Nephron progenitor cell (in vitro differentiated cells): ENCODE measurements around the gene DKK3.
A peak's percentile ranks its signal among the peaks of the same experiment; 100 is the strongest.
"Not testable (repeated sequence)": the region's sequence is repeated elsewhere in the genome, so short reads cannot be mapped to it uniquely, and the experiment has no call there.

ENCODE experiments used
- DNase-seq: peaks from one replicate; pipeline ENCODE4 v3.0.0; 2021
- H3K27ac Mint-ChIP-seq: 2 replicates; pipeline ENCODE4 v1.8.0; 2021; ENCODE audit warnings: mild to moderate bottlenecking, moderate library complexity, mixed read lengths
- H3K27me3 Mint-ChIP-seq: 2 replicates; pipeline ENCODE4 v1.8.0; 2021; ENCODE audit warnings: mild to moderate bottlenecking, low read depth, mixed read lengths; ENCODE audit not compliant: poor library complexity
- H3K36me3 Mint-ChIP-seq: 2 replicates; pipeline ENCODE4 v1.8.0; 2021; ENCODE audit warnings: low read depth, mixed read lengths
- H3K4me1 Mint-ChIP-seq: 2 replicates; pipeline ENCODE4 v1.8.0; 2021; ENCODE audit warnings: mixed read lengths
- H3K4me3 Mint-ChIP-seq: 2 replicates; pipeline ENCODE4 v1.8.0; 2021; ENCODE audit warnings: mild to moderate bottlenecking, moderate library complexity, mixed read lengths
- H3K9me3 Mint-ChIP-seq: 2 replicates; pipeline ENCODE4 v1.8.0; 2021; ENCODE audit warnings: mild to moderate bottlenecking, moderate library complexity, mixed read lengths
- TF ChIP-seq, protein P1 (sequence below): fragments of 200-600 bp; sonication (generic); IDR thresholded peaks from 2 replicates; pipeline ENCODE4 v1.5.0; 2021; ENCODE audit warnings: antibody characterized with exemption

The DKK3 gene

DNA sequence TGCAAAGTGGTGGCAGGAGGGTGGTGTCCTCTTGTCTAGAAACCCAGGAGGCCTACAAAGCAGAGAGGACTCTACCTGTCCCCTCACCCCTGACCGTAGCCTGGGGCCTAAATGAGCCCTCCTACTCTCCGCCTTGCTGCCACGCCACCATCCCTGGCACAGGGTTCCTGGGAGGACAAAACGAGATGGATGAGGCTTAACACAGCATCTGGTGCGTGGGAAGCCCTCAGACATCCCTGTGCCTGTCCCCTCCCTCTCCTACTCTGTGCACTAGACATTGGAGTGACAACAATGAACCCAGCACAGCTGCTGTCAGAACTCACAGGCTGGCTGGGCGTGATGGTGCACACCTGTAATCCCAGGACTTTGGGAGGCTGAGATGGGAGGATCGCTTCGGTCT, 36.4 kb upstream of the DKK3 start:
- H3K9me3 Mint-ChIP-seq = peaks cover 10% of the 10 kb centered on the region
- H3K27ac Mint-ChIP-seq = no peak overlapping the region
- no peak overlapping the region for H3K4me3 Mint-ChIP-seq
- peaks cover 5% of the 10 kb centered on the region for H3K27me3 Mint-ChIP-seq
- no peak for DNase-seq
- peaks cover 7% of the 10 kb centered on the region for H3K36me3 Mint-ChIP-seq
- TF ChIP-seq, protein P1, sequence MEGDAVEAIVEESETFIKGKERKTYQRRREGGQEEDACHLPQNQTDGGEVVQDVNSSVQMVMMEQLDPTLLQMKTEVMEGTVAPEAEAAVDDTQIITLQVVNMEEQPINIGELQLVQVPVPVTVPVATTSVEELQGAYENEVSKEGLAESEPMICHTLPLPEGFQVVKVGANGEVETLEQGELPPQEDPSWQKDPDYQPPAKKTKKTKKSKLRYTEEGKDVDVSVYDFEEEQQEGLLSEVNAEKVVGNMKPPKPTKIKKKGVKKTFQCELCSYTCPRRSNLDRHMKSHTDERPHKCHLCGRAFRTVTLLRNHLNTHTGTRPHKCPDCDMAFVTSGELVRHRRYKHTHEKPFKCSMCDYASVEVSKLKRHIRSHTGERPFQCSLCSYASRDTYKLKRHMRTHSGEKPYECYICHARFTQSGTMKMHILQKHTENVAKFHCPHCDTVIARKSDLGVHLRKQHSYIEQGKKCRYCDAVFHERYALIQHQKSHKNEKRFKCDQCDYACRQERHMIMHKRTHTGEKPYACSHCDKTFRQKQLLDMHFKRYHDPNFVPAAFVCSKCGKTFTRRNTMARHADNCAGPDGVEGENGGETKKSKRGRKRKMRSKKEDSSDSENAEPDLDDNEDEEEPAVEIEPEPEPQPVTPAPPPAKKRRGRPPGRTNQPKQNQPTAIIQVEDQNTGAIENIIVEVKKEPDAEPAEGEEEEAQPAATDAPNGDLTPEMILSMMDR = no peak
- H3K4me1 Mint-ChIP-seq = peaks cover 36% of the 10 kb centered on the region

DNA sequence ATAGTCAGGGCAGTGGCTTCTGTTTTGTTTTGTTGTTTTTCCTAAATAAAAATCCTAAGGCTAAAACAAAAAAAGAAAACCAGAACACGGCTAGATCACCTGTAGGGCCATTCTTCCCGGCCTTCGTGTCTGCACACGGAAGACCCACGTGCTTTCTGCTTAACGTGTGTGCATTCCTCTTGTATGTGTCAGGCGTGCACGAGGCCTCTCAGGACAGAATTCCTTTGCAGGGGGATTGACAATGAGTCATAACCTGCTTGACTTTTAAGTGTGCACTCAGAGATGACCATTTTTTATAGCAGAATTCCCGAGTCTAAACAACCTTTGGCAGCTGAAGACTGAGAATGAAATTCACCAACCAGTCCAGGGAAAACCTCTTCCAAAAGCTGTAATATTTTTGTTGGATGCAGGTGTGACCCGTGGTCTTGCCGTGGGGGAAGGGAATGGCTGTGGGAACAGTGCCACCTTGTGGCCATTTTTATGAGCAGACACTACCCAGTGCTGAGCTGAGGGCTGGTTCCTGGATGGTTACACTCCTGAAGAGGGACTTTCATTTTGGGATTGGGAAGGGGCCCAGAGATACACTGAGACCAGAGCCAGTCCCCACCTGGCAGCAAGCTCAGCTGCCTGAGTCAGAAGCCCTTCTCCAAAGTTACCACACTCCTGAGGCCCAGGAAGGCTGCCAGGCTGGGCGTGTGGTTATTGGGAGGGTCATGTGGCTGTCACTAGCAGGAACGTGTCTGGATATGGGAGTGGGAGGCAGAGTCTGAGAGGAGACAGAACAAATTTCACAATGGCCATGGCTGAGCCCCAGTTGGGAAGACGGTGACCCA, 35.7 kb upstream of the DKK3 start:
- Mint-ChIP-seq H3K36me3 (peaks cover 7% of the 10 kb centered on the region), H3K27me3 (peaks cover 5% of the 10 kb centered on the region), H3K4me3 (no peak overlapping the region), H3K9me3 (peaks cover 15% of the 10 kb centered on the region), H3K4me1 (peaks cover 32% of the 10 kb centered on the region), H3K27ac (no peak overlapping the region)
- DNase-seq = peak; percentile 78
- TF ChIP-seq, protein P1 = peak; percentile 91

DNA sequence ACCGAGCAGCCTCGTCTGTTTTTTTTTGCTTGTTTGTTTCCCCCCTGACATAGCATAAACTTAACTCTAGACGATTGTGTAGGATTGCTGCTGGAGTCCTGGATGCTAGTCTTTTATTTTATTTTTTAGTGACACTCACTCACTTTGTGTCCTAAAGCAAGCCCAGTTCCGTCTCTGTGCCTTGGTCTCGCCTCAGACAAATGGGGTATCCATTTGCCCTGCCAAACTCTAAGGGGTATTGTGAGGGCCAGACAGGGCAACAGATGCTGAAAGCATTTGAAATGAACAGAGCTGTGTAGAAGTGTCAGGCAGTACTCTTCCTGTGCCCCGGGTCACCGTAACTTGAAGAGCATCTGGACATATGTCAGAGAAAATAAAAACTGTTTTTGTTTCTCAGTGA, 34.8 kb upstream of the DKK3 start:
- TF ChIP-seq, protein P1 = no peak

DNA sequence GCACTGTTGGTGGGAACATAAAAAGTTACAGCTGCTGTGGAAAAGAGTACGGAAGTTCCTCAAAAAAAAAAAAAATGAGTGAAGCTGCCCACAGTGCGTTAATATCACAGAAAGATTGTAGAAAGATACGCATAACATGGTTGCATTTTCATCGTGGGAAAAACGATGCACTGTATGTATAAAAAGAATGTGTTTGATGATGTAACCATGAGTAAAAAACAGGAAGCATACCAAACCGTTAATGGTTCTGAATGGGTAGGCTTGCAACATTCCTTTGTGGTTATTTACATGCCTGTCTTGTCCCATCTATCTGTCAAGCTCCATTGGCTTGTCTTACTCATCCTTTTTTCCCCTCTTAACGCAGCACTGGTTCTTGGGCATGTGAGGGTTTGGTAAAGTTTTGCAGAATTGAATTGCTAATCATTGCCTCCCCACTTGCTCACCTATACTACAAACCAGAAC, 33.8 kb upstream of the DKK3 start:
- Mint-ChIP-seq H3K4me3 (no peak overlapping the region), H3K27ac (no peak overlapping the region), H3K9me3 (peaks cover 23% of the 10 kb centered on the region), H3K36me3 (peaks cover 7% of the 10 kb centered on the region), H3K27me3 (peaks cover 6% of the 10 kb centered on the region), H3K4me1 (peaks cover 24% of the 10 kb centered on the region)
- TF ChIP-seq, protein P1 = no peak
- no peak for DNase-seq

More for the DNA sequence above, 34.8 kb upstream of the DKK3 start:
- Mint-ChIP-seq H3K27me3 (peaks cover 5% of the 10 kb centered on the region), H3K36me3 (peaks cover 7% of the 10 kb centered on the region), H3K4me1 (peaks cover 28% of the 10 kb centered on the region), H3K27ac (no peak overlapping the region), H3K4me3 (no peak overlapping the region), H3K9me3 (peaks cover 18% of the 10 kb centered on the region)
- DNase-seq = no peak

DNA sequence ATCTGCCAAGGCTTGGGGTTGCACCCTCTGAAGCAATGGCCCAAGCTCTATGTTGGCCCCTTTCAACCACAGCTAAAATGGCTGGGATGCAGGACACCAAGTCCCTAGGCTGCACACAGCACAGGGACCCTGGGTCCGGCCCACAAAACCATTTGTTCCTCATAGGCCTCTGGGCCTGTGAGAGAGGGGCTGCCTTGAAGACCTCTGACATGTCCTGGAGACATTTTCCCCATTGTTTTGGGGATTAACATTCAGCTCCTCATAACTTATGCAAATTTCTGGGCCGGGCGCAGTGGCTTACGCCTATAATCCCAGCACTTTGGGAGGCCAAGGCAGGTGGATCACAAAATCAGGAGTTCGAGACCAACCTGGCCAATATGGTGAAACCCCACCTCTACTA, 32.3 kb upstream of the DKK3 start:
- H3K9me3 Mint-ChIP-seq = peaks cover 23% of the 10 kb centered on the region
- H3K4me1 Mint-ChIP-seq = peaks cover 19% of the 10 kb centered on the region
- not testable (repeated sequence) for H3K27ac Mint-ChIP-seq, H3K4me3 Mint-ChIP-seq, H3K36me3 Mint-ChIP-seq, DNase-seq, H3K27me3 Mint-ChIP-seq

DNA sequence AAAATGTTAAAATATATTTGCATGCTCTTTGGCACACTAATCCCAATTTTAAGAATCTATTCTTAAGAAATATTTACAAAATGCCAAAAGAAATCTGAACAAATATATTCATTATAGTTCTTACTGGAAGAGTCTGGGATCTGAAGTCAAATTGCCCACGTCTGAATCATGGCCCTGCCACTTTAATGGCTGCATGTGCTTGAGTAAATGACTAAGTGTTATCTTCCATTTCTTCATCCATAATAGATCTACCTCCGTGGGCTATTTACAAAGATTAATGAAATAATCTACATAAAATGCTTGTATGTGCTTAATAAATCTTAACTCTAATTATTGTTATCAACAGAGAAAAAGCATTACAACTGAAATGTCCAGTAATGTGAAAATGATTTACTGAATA, 24.5 kb upstream of the DKK3 start:
- DNase-seq = no peak
- Mint-ChIP-seq H3K27ac (no peak overlapping the region), H3K27me3 (peaks cover 7% of the 10 kb centered on the region), H3K9me3 (peaks cover 4% of the 10 kb centered on the region), H3K4me3 (no peak overlapping the region), H3K36me3 (no peaks in the 10 kb centered on the region), H3K4me1 (peaks cover 6% of the 10 kb centered on the region)
- TF ChIP-seq, protein P1 = no peak
